ENCODE results near the gene FAM168A.

FAM168A gene

DNA sequence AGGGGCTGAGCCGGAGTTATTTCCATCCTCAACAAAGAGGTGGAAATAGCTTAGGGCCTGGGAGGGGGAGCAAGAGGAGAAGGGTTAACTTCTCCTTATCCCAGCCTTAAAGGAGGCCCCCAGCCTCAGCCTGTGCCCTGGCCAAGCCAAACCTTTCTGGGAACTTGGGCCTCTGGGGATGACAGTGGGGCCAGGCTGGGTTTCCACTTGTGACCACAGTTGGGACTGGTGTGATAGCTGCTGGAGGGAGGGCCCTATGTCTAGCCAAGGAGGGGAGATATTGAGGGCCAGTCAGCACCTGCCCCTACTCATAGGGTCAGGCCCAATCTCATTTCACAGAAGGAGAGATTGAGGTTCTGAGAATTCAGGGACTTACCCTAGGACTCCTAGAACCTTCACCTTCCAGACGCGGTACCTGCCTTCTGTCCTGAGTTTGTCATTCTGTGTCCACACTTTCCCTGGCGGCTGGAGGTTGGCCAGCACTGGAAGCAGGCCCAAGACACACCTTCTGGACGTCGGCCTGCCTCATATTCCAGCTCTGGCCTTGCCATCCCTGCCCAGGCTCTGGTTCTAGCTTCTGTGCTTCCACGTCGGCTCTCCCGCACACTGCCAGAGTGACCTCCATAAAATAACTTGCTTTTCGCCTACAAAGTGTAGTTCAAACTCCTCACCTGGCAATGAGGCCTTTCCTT lies 218.6 kb downstream of the FAM168A start:
- no peak for DNase-seq (ENCODE audit: low read depth)
- no peak overlapping the region for H3K4me3 ChIP-seq (ENCODE audit: low read length)
- TF ChIP-seq, protein P1, sequence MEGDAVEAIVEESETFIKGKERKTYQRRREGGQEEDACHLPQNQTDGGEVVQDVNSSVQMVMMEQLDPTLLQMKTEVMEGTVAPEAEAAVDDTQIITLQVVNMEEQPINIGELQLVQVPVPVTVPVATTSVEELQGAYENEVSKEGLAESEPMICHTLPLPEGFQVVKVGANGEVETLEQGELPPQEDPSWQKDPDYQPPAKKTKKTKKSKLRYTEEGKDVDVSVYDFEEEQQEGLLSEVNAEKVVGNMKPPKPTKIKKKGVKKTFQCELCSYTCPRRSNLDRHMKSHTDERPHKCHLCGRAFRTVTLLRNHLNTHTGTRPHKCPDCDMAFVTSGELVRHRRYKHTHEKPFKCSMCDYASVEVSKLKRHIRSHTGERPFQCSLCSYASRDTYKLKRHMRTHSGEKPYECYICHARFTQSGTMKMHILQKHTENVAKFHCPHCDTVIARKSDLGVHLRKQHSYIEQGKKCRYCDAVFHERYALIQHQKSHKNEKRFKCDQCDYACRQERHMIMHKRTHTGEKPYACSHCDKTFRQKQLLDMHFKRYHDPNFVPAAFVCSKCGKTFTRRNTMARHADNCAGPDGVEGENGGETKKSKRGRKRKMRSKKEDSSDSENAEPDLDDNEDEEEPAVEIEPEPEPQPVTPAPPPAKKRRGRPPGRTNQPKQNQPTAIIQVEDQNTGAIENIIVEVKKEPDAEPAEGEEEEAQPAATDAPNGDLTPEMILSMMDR (conservative IDR thresholded peaks at IDR 0.05; ENCODE audit: low read depth, low read length): no peak

DNA sequence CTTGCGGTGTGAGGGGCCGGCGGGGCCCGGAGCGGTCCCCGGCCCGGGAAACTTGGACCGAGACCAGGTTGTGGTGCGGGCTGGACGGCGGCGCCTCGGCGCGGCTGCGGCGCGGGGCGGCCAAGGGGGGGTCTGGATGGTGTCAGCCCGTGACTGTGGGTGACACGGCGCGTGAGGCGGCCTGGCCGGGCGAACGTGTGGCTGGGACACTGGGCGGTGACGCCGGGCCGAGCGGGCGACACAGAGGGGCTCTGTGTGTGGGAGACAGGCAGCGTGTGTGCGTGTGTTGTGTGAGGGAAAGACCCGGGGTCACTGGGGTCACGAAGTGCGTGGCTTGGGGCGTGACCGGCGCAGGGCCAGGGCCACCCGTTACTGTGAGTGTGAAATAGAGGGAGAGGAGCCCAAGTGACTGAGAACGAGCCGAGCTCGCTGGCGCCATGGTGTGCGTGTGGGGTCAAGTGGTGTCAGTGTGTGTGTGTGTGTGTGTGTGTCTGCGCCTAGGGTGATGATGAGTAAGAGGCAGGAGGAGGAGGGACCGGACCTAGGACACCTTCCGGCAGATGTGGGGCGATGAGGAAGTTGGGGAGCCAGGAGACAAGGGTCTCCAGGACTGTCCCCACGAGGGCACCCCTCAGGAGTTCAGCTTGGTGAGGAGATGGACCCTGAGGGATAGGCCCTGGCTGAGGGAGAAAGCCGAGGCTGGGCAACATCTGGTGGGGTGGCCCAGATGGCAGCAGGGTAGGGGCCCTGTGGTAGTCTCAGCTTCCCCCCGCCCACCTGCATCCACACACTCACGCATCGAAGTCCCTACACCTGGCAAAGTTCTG lies 220.9 kb downstream of the FAM168A start:
- DNase-seq (ENCODE audit: low read depth): no peak
- TF ChIP-seq, protein P1 (conservative IDR thresholded peaks at IDR 0.05; ENCODE audit: low read depth, low read length): no peak
- H3K4me3 ChIP-seq (ENCODE audit: low read length): peak overlapping the region; percentile 76

DNA sequence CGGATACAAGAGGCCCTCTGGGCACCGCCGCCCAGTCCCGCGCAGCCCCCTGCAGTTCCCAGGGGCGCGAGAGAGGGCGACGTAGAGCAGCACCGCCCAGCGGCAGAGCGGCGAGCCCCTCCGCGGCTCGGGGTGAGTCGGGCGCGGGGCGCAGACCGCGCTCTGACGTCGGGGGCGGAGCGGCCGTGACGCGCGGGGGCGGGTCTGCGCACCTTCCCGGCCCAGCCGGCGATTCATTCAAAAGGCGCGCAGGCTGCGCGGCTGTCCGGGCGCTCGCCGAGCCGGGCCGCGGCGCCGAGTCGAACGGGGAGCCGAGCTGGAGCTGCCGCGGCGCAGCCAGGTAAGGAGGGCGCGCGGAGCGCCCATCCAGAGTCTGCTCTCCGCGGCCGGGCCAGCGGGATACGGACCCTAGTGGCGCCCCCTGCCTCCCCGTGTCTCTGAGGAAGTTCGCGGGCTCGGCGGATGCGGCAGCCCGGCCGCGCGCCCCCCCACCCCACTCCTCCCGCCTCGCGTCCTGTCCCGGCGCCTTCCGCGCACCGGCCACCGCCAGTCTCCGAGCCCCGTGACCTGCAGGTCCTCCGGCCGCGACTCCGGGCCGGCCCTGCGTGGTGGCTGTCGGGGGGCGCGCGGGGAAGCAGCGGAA lies 221.6 kb downstream of the FAM168A start, which contains the start of gene RELT:
TSS of gene RELT (plus strand) at position 240 of the 643 bp plus-strand sequence. CDS start 12,738 bp downstream, outside the sequence.
- TF ChIP-seq, protein P1 (conservative IDR thresholded peaks at IDR 0.05; ENCODE audit: low read depth, low read length): peak; percentile 74
- DNase-seq (ENCODE audit: low read depth): peak; percentile 62
- H3K4me3 ChIP-seq (ENCODE audit: low read length): peak within 1 kb of the TSS; percentile 76

DNA sequence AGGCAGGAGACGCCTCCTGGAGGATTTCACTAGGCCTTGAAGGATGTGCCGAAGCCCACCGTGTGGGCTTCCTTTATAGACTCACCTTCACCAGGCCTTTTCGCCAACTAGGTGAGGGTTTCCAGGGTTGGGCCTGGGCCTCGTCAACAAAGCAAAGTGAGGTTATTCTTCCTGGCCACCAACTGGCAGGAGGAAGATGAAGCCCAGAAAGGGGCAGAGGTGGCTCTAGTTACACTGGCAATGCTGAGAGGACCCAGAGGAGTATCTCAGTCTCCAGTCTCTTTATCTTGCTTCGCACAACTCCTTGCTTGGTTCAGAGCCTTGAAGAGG lies 222.1 kb downstream of the FAM168A start:
- TF ChIP-seq, protein P1 (conservative IDR thresholded peaks at IDR 0.05; ENCODE audit: low read depth, low read length): no peak
- no peak overlapping the region for H3K4me3 ChIP-seq (ENCODE audit: low read length)
- no peak for DNase-seq (ENCODE audit: low read depth)

DNA sequence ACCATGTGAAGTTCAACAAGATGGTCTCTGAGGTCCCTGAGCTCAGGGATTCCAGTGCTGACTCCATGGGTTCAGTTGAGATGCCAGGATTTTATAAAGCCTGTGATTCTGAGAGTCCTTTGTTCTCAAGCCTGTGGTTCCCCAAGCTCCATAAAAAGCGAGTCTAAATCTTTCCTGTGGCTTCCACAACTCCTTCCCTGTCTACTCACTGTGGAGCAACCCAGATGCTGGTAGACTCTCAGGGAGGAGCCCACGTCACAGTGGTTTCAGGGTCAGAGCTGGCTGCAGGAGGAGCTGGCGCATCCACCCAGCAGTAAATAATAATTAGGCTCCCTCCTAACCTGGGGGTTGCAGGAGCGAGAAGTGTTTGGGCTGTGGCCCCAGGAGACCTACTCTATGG lies 223.8 kb downstream of the FAM168A start:
- TF ChIP-seq, protein P1 (conservative IDR thresholded peaks at IDR 0.05; ENCODE audit: low read depth, low read length): no peak
- H3K4me3 ChIP-seq (ENCODE audit: low read length): no peak overlapping the region
- no peak for DNase-seq (ENCODE audit: low read depth)

DNA sequence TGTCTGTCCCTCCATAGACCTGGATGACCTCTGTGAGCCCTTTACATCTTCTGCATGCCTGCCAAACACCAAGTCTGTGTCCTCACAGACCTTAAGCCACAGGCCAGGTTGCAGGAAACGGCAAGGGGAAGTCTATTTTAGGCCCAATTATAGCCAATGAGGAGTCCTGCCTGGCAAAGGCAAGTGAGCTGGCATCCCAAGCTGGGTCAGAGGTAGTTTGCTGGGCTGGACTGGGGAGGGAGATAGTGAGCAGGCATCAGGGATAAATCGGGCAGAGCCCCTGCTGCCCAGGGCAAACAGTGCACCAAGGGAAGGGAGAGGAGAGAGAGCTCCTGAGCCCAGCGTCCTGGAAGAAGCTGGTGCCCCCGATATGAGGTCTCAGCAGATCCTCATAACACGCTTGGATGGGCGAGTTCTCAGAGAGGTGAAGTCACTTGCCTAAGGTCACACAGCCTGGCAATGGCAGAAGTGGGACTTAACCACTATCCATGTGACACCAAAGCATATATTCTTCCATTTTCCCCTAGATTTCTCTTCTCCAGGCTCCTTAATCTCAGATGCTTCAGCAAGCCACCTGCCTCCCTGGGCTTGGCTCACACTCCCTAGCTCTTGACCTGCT lies 225.4 kb downstream of the FAM168A start:
- H3K4me3 ChIP-seq (ENCODE audit: low read length): no peak overlapping the region
- TF ChIP-seq, protein P1 (conservative IDR thresholded peaks at IDR 0.05; ENCODE audit: low read depth, low read length): peak; percentile 52
- DNase-seq (ENCODE audit: low read depth): no peak
